Measurements from ENCODE around the gene EPB41L4A. TPM values are rescaled to one million over a fixed set of nuclear protein-coding genes. Genes with fewer than 3 reads are reported as not detected.
"Not testable (repeated sequence)": the region's sequence is repeated elsewhere in the genome, so short reads cannot be mapped to it uniquely, and the experiment has no call there.

Gene EPB41L4A, protein sequence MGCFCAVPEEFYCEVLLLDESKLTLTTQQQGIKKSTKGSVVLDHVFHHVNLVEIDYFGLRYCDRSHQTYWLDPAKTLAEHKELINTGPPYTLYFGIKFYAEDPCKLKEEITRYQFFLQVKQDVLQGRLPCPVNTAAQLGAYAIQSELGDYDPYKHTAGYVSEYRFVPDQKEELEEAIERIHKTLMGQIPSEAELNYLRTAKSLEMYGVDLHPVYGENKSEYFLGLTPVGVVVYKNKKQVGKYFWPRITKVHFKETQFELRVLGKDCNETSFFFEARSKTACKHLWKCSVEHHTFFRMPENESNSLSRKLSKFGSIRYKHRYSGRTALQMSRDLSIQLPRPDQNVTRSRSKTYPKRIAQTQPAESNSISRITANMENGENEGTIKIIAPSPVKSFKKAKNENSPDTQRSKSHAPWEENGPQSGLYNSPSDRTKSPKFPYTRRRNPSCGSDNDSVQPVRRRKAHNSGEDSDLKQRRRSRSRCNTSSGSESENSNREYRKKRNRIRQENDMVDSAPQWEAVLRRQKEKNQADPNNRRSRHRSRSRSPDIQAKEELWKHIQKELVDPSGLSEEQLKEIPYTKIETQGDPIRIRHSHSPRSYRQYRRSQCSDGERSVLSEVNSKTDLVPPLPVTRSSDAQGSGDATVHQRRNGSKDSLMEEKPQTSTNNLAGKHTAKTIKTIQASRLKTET
- 18.0 TPM for total RNA-seq
- long read RNA-seq, partial matches to known transcripts = 2 of 9 reads
- long read RNA-seq, other reads (novel, unspliced or antisense) = 7 of 9 reads

DNA sequence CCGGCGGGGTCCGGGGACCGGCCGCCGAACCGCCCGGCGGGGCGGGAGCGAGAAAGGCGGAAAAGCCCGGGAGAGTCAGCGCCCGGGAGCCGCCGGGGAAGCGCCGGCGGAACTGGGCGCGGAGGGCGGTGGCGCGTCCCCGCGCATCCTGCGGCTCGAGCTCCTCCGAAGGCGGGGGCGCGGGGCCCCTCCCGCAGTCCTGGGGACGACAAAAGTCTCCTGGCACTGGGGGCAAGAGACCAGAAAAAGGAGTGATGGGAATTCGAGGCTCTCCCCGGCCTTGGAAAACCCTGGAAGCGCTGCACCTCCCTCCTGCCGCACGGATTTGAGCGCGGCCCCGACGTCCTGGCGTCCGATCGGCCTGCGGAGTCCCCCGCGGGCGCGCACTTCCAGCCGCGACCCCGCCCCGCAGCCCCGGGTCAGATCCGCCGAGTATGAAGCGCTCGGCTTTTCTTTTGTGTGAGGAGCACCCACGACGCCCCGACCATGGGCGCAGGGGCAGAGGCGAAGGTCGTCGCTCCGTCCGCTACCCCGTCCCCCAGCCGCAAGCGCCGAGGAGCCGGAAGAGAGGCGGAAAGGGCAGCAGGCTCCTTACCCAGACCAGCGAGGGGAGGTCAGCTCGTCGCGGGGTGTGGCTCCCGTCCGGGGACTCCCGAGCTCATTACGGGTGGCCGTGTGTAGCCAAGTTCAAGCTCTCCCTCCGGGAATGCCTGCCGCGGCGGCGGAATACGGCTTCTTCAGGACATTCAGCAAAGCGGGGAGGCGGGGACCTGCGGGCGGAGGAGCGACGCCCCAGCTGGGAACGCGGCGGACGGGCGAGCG, at the start of gene EPB41L4A:
Gene EPB41L4A (minus strand): TSS at position 114 of the 822 bp plus-strand sequence. CDS start 238 bp downstream, outside the sequence.
- intact Hi-C loops (cut with DNase I) = loop anchor here (2.0 to 10.0 kb wide), 4 partner anchors 81 to 907 kb away; partner anchors contain the start of genes NREP and STARD4

DNA sequence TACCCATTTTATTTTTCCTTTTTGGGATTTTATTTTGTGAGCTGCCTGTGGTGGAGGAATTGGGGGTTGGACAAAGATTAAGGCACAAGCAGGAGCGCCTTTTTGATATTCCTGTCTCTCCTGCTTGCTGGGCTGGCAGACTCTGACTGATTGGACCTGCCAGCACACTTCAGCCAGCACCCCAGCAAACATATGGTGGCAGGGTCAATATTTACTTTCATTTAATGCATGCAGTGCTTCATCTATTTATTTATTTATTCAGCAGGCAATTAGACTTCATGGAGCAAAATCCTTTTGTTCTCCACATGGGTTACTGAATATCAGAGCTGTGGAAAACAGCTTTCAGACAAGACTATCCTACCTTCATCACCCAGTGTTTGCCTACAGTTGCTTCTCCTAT, 48.4 kb upstream of the EPB41L4A start:
- intact Hi-C loops (cut with DNase I) = no loop called here
- no peak for DNase-seq (ENCODE audit: low spot score)

More for the DNA sequence above, at the start of gene EPB41L4A:
- DNase-seq (ENCODE audit: low spot score) = peak; percentile 81

DNA sequence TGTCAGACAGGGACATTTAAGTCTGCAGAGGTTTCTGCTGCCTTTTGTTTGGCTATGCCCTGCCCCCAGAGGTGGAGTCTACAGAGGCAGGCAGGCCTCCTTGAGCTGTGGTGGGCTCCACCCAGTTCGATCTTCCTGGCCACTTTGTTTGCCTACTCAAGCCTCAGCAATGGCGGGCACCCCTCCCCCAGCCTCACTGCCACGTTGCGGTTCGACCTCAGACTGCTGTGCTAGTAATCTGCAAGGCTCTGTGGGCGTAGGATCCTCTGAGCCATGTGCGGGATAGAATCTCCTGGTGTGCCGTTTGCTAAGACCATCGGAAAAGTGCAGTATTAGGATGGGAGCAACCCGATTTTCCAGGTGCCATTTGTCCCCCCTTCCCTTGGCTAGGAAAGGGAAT, 47.2 kb upstream of the EPB41L4A start:
- intact Hi-C loops (cut with DNase I); DNase-seq (ENCODE audit: low spot score): not testable (repeated sequence)

DNA sequence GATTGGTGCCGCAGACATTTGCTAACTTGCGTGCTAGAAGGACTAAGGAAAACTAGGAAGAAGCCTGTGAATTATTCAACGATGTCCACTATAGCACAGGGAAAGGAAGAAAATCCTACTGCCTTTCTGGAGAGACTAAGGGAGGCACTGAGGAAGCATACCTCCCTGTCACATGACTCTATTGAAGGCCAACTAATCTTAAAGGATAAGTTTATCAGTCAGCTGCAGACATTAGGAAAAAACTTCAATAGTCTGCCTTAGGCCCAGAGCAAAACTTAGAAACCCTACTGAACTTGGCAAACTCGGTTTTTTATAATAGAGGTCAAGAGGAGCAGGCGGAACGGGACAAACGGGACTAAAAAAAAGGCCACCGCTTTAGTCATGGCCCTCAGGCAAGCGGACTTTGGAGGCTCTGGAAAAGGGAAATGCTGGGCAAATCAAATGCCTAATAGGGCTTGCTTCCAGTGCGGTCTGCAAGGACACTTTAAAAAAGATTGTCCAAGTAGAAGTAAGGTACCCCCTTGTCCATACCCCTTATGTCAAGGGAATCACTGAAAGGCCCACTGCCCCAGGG, 28.2 kb upstream of the EPB41L4A start:
- intact Hi-C loops (cut with DNase I); DNase-seq (ENCODE audit: low spot score): not testable (repeated sequence)

DNA sequence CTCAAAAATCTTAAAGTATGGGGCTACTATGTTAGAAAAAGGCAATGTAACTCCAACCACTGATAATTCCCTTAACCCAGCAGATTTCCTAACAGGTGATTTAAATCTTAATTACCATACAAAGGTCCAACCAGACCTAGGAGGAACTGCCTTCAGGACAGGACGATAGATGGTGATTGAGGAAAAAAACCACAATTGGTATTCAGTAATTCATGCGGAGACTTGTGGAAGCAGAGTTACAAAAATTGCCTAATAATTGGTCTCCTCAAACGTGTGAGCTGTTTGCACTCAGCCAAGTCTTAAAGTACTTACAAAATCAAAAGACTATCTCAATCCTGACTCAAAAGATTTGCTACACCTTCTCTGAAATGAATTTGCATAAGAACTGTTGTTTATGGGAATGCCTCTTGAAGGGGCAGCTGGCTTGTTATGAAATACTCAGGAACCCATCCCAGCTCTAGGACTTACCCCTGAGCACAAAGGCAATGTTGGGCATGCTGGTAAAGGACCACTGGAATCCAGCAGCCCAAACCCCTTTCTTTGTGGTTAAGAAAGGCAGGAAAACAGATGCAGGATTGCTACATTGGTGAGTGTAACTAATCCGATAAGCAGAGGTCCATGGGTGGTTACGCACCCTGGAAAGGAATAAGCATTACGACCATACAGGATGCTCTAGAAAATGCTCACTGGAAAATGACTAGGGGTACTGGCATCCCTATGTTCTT, 26.7 kb upstream of the EPB41L4A start:
- no peak for DNase-seq (ENCODE audit: low spot score)
- intact Hi-C loops (cut with DNase I) = no loop called here

DNA sequence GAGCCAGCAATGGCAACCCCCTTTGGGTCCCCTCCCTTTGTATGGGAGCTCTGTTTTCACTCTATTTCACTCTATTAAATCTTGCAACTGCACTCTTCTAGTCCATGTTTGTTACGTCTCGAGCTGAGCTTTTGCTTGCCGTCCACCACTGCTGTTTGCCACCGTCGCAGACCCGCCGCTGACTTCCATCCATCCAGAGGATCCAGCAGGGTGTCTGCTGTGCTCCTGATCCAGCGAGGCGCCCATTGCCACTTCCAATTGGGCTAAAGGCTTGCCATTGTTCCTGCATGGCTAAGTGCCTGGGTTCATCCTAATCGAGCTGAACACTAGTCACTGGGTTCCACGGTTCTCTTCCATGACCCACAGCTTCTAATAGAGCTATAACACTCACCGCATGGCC, 24.9 kb upstream of the EPB41L4A start:
- DNase-seq (ENCODE audit: low spot score); intact Hi-C loops (cut with DNase I): not testable (repeated sequence)

DNA sequence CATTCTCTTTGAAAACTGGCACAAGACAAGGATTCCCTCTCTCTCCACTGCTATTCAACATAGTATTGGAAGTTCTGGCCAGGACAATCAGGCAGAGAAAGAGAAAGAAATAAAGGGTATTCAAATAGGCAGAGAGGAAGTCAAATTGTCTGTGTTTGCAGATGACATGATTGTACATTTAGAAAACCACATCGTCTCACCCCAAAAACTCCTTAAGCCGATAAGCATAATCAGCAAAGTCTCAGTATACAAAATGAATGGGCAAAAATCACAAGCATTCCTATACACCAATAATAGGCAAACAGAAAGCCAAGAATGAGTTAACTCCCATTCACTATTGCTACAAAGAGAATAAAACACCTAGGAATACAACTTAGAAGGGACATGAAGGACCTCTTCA, 21.0 kb upstream of the EPB41L4A start:
- DNase-seq (ENCODE audit: low spot score) = no peak
- intact Hi-C loops (cut with DNase I) = no loop called here

DNA sequence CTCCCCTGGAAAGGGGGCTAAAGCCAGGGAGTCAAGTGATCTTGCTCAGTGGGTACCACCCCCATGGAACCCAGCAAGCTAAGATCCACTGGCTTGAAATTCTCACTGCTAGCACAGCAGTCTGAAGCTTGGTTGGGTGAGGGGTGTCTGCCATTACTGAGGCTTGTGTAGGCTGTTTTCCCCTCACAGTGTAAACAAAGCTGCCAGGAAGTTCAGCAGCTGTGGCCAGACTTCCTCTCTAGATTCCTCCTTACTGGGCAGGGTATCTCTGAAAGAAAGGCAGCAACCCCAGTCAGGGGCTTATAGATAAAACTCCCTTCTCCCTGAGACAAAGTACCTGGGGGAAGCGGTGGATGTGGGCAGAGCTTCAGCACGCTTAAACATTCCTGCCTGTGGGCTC, 17.1 kb upstream of the EPB41L4A start:
- intact Hi-C loops (cut with DNase I) = no loop called here

DNA sequence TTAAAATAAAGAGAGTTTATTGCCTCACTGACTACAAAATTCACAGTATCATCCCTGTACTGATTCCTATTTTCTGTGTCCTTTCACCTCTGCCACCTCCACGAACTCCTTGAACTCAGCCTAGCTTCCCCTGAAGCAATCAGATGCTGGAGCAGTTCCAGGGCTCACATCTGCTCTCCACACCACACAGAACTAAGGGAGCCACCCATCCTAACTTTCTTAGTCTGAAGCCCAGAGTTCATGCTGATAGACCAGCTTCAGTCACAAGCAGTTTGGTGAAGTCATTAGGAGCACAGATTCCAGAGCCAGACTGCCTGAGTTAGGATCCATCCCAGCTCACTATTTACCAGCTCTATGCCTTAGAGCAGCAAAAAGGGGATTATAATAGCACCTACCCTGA, 15.6 kb upstream of the EPB41L4A start:
- DNase-seq (ENCODE audit: low spot score) = no peak
- intact Hi-C loops (cut with DNase I) = no loop called here

More for the DNA sequence above, 17.1 kb upstream of the EPB41L4A start:
- no peak for DNase-seq (ENCODE audit: low spot score)

DNA sequence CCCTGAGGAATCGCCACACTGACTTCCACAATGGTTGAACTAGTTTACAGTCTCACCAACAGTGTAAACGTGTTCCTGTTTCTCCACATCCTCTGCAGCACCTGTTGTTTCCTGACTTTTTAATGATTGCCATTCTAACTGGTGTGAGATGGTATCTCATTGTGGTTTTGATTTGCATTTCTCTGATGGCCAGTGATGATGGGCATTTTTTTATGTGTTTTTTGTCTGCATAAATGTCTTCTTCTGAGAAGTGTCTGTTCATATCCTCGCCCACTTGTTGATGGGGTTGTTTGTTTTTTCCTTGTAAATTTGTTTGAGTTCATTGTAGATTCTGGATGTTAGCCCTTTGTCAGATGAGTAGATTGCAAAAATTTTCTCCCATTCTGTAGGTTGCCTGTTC, 7.1 kb upstream of the EPB41L4A start:
- intact Hi-C loops (cut with DNase I); DNase-seq (ENCODE audit: low spot score): not testable (repeated sequence)

DNA sequence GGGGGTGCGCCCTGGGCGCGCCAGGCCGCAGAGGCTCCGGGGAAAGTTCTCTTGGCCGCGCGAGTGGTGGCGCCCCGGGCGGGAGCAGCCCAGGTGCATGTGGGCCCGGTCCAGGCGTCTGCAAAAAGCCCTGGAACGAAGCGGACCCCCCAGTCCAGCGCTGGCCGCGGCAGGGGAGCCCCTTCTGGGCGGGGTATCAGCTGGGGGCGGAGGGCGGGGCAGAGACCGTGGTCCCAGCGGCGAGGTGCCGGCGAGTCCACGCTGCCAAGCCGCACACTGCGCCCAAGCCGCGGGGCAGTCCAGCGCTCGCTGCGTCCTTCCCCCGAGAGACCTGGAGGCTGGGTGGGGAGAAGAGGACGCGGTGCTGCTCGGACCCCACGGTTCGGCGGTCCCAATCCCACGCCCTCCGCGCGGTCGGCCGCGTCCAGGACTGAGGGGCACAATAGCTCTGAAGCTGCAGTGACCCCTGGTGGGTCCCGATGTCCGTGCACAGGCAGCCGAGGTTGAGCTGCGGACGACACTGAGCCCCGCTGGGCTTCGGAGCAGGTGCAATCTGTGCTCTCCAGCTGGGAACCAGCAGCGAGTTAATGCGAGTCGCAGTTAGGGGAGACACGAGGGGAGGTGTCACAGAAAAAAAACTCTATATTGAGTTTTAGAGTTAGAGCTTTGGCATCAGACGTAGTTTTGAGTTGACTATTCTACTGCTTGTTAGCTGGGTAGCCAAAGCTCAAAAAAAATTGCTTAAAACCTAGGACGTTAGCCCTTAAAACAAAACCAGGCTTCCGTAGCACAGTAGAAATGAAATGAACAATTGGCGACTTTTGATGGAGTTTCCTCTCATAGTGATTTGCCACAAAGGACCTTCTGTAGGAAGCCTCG, 1.1 kb upstream of the EPB41L4A start:
- intact Hi-C loops (cut with DNase I) = loop anchor here (1.0 to 10.0 kb wide), 6 partner anchors 81 to 908 kb away; partner anchors contain the start of genes NREP and STARD4
- peak; percentile 86 for DNase-seq (ENCODE audit: low spot score)

DNA sequence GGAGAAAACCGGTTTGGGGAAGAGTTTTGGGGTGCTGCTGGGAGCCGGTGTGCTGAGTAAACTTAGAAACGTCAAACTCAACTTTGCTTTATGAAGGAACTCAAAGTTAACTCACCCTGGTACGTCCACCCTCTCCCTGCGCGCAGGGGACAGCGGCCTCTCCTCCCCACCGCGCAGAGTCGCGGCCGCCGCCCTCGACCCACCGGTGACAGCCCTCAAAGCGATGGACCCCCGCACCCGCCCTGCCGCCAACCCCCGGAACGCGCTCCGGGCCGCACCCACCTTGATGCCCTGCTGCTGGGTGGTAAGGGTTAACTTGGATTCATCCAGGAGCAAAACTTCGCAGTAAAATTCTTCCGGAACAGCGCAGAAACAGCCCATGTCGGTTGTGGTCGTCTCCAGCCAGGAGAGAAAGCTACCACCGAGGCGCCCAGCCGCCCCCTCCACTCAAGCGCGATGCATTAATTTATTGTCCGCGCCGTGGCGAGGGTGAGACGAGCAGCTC, 366 bp downstream of the EPB41L4A start:
- DNase-seq (ENCODE audit: low spot score) = no peak
- intact Hi-C loops (cut with DNase I) = loop anchor here (2.0 to 10.0 kb wide), 4 partner anchors 80 to 906 kb away; partner anchors contain the start of genes NREP and STARD4

DNA sequence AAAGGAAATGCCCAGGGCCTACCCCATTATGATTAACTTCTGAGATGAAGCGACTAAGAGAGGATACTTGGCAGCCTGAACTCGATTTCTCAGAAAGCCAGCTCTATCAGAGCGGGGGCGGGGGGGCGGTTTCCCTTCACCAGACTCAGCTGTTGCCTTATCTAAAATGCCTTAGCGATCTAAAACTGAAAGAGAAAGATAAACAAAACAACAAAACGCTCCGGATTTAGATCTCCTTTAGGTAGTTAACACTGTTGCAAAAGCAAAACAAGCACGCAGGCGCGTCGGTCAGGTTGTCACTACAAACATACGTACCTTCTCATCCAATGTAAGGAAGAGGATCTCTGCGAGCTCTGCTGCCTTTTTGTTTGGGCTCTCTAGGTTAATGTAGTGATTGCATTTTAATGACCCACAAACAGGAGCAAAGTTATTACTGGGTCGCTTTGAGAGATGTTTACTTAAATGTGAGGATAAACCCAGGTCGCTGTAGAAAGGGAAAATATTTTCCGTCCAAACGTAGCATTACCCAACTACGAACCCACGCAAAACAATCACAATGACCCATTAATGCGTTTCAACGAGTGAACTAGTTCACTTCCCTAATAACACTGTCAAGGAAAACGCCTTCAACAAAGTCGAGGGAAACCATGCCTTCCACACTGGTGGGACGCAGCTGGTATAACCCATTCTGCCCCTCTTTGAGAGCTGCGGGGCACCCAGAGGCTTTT, 982 bp downstream of the EPB41L4A start:
- peak; percentile 80 for DNase-seq (ENCODE audit: low spot score)
- intact Hi-C loops (cut with DNase I) = loop anchor here (2.0 to 10.0 kb wide), 4 partner anchors 79 to 906 kb away; partner anchors contain the start of genes NREP and STARD4

DNA sequence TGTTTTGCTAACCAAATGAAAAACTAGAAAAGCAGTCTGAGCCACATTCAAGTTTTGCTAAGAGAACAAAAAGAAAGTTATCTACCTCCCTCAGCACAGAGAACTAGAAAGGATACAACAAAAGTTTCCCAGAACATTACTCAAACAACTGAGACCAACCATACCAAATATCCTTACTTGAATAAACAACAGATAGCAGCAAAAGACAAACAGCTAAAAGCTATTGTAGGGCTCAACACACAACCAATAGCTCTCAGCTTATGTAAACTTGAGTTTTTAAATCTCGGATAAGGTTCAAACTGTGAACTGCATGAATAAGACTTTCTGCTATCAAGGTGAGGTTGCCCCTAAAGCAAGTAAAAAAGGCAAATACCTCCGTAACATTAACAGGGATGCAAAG, 3.5 kb downstream of the EPB41L4A start:
- intact Hi-C loops (cut with DNase I) = loop anchor here (5.0 to 10.0 kb wide), 3 partner anchors 253 to 903 kb away; partner anchors contain the start of genes NREP and STARD4

DNA sequence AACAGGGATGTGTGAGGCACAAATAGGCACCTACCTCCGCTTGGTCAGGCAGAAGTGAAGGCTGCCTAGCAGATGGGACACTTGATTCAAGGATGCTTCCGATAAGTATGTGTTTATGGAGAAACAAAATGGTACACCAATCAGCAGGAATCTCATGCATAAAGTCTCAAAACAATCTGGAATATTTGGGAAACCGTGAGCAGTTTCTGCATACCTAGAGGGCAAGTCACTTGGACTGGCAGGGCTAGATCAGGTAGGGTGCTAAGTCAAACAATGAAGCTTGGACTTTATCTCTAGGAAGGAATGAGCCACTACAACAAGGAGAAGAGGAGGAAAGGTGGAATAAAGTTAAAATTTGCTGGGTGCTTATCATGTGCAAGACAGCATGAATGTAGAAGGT, 5.5 kb downstream of the EPB41L4A start:
- intact Hi-C loops (cut with DNase I) = loop anchor here (5.0 to 10.0 kb wide), 2 partner anchors 36 to 659 kb away; partner anchors contain the start of gene NREP
- DNase-seq (ENCODE audit: low spot score) = no peak

More for the DNA sequence above, 3.5 kb downstream of the EPB41L4A start:
- DNase-seq (ENCODE audit: low spot score) = no peak

DNA sequence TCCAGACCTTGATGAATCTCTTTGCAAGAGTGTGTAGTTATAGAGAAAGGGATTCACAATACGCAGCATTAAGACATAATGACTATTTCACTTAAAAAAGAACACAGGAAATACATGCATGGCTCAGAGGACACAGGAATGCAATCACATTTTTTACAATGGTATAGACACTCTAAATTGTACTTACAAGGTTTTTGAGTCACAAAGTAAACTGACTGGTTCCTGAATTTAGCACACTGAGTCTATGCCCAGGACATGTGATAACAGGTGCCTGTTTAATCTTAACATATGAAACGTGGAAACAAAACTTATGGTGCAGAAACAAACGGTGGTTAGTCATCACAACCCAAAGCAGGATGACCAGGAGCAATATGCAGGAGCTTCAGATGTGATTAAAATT, 6.7 kb downstream of the EPB41L4A start:
- no peak for DNase-seq (ENCODE audit: low spot score)
- intact Hi-C loops (cut with DNase I) = loop anchor here (5.0 to 10.0 kb wide), 2 partner anchors 35 to 658 kb away; partner anchors contain the start of gene NREP
